GM18861 (cell line): ENCODE measurements around the gene ABCA7.
A peak's percentile ranks its signal among the peaks of the same experiment; 100 is the strongest.

Experiments
- ATAC-seq: cut with Tn5 transposase; IDR thresholded peaks from one replicate; pipeline ENCODE4 v1.9.1; 2021; ENCODE audit not compliant: unreplicated experiment

Gene ABCA7

GRCh38 chr19:1068009-1069001 is 28.4 kb downstream of the ABCA7 start:
- no peak for ATAC-seq

- ATAC-seq = no peak
Observed at GRCh38 chr19:1069009-1069779, 29.3 kb downstream of the ABCA7 start.

GRCh38 chr19:1070576-1070930 is 30.6 kb downstream of the ABCA7 start:
- ATAC-seq = no peak

GRCh38 chr19:1070931-1071791 is 31.3 kb downstream of the ABCA7 start:
- no peak for ATAC-seq

- no peak for ATAC-seq
Observed at GRCh38 chr19:1072371-1073015, 32.6 kb downstream of the ABCA7 start.

GRCh38 chr19:1073063-1073955 is 33.4 kb downstream of the ABCA7 start:
- no peak for ATAC-seq

GRCh38 chr19:1073956-1074517 is 34.1 kb downstream of the ABCA7 start:
- ATAC-seq = no peak

GRCh38 chr19:1074544-1075283 is 34.8 kb downstream of the ABCA7 start:
- no peak for ATAC-seq

- ATAC-seq = no peak
Observed at GRCh38 chr19:1076046-1076386, 36.1 kb downstream of the ABCA7 start.

- ATAC-seq = peak; percentile 69
Observed at GRCh38 chr19:1076951-1077350, 37.0 kb downstream of the ABCA7 start.

- no peak for ATAC-seq
Observed at GRCh38 chr19:1079566-1080111, 39.7 kb downstream of the ABCA7 start.

GRCh38 chr19:1080360-1081161 is 40.7 kb downstream of the ABCA7 start:
- no peak for ATAC-seq

- ATAC-seq = no peak
Observed at GRCh38 chr19:1081301-1082164, 41.6 kb downstream of the ABCA7 start.

- ATAC-seq = no peak
Observed at GRCh38 chr19:1082165-1082927, 42.4 kb downstream of the ABCA7 start.

GRCh38 chr19:1082928-1083816 is 43.3 kb downstream of the ABCA7 start:
- no peak for ATAC-seq
